Femur (tissue), 1 donor: ENCODE measurements around the gene TACC2.
A peak's percentile ranks its signal among the peaks of the same experiment; 100 is the strongest.
"Not testable (repeated sequence)": the region's sequence is repeated elsewhere in the genome, so short reads cannot be mapped to it uniquely, and the experiment has no call there.

Experiments used
- DNase-seq: peaks from one replicate; pipeline ENCODE4 v3.0.0-alpha.2; 2017

The TACC2 gene

GRCh38 chr10:122097935-122098334 is 109.0 kb downstream of the TACC2 start:
- no peak for DNase-seq

- peak; percentile 78 for DNase-seq
These were observed 110.0 kb downstream of the TACC2 start for GRCh38 chr10:122098924-122099323.

DNA sequence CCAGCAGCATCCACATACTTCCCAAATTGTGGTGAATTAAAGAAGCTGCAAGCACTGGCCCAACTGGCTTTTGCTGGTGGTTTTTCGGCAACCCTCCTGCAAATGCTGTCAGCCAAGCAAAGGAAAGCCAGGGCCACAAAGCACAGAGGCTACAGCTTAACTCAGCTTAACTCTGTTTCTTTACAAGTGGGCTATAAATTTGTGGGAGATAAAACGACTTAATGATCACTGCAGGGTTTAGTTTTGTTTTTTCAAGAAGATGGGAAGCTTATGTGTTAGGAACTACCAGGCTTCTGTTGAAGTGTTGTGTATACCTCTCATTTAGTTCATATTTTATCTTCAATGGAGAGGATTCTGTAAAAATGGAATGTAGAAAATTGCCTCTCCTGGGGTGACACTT is 110.6 kb downstream of the TACC2 start:
- no peak for DNase-seq

- no peak for DNase-seq
These were observed 113.3 kb downstream of the TACC2 start for GRCh38 chr10:122102146-122102868.

DNA sequence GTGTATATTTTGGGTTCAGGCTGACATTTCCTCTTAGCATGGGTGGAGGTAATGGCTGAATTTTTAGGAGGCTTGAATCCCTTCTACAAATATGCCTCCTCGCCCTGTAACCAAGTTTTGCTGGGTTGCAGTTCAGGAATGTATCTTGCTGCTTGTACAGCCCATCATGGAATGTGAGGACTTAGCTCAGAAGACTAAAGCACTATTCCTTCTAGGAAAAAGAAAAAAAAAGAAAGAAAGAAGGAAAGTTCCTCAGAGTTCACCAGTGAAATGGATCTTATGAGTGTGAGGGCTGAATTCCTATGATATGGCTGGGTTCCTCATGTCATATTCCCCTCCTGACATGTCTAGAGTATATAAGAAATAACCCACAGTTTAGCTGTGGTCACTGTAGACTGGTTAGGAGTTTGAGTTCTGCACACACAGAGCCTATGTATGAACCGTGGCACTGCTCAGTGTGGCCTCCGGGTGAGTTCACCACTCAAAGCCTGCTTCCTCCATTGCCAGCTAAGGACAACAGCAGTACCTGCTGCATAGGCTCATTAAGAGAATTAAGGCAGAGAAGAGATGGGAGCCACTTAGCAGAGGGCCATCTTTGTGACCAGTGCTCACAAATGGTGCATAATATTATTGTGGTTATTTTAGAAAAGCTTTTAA is 114.0 kb downstream of the TACC2 start:
- DNase-seq = no peak

DNA sequence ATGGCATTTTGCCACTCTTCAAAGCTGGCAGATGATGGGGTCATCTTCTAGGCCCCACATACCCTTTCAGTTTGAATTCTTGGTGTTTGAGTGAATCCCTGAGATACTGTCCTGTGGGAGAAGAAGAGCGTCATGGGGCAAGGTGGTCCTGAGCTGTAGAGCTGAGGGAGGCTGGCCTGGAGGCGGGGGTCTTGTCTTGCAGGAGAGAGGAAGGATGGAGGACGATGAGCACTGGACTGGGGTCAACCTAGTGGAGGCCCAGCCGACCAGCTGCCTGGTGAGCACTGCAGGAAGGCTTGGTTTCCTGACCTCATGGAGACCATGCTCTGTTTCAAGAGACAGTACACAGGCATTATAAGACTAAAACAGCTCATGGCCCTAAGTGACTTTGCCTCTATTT is 114.6 kb downstream of the TACC2 start:
- no peak for DNase-seq

- not testable (repeated sequence) for DNase-seq
These were observed 119.8 kb downstream of the TACC2 start for GRCh38 chr10:122108786-122109185.

- DNase-seq = no peak
These were observed 123.2 kb downstream of the TACC2 start for GRCh38 chr10:122112021-122112616.

DNA sequence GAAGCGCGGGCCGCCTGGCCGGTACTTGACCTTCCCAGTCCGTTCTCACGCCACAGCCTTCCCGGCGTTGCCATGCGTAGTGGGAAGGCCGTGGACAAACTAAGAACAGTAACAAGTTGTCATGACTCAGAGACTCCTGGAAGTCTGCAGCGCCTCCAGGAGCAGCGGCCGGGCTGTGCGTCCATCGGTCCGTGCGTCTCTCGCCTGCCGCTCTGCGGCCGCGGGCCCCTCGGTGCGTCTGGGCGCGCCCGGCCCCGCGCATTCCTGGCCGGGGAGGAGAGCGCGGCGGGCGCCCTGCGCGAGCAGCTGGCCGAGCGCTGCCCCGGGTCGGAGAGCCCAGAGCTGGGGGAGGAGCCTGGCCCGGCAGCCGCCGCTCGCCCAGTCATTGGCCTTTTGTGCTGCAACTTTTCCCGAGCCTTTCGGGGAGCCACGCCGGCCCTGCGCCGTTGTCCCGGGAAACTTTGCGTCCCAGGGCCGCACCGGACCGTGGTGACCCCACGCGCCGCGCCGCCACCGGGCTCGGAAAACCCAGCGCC is 123.7 kb downstream of the TACC2 start:
- DNase-seq = peak; percentile 92

DNA sequence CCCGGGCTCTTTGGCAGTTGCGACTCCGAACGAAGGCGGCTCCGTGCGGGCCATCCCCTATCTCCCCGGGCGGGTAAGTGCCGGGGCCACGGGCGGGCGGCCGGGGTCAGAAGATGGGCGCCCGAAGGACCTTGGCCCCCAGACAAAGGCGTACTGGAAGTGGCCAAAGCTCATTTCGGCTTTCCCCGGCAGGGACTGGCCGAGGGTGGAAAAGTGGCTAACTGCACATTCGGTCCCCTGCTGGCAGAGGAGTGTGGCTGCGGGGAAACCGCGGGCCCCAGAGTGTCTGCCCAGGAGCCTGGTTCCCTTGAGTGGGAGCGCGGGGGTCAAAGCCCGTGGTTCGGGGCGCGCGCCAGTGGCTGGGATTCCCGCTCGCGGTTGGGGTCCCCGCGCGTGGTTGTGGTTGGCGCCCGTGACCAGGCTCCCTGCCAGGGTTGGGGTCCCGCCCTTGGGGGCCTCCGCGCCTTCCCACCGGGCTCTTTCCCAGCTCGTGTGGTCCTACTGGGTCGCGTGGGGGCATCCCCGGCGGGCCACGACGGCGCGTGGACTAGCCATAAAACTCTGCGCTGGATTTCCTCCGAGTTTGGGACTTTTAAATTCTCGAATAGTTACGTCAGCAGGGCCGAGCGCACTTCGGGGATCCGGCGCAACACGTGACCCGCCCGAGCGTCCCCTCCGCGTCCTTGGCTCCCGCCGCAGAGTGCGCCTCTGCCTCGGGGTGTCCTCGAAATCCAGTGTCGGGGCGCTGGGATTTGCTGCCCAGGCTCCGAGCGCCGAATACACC is 124.4 kb downstream of the TACC2 start:
- DNase-seq = peak; percentile 85

- no peak for DNase-seq
These were observed 125.2 kb downstream of the TACC2 start for GRCh38 chr10:122113945-122114747.

GRCh38 chr10:122115874-122116273 is 126.9 kb downstream of the TACC2 start:
- DNase-seq = no peak

DNA sequence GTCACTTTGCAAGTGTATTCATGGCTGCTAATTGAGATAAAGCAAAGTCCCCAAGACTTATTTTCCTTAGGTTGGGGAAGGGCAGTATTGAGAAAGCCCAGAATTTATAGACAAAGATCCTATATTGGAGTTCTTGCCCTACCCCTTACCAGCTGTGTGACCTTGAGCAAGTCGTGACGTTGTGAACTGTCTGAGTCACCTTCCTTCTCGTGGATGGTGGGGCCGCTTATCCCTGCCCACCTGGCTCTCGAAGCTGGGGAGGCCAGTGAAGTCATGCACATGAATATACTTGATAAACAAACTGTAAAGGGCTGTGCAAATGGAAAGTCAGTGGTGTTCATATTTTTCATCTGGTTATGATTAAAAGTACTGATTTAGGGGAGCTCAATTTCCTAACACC is 127.4 kb downstream of the TACC2 start:
- no peak for DNase-seq

DNA sequence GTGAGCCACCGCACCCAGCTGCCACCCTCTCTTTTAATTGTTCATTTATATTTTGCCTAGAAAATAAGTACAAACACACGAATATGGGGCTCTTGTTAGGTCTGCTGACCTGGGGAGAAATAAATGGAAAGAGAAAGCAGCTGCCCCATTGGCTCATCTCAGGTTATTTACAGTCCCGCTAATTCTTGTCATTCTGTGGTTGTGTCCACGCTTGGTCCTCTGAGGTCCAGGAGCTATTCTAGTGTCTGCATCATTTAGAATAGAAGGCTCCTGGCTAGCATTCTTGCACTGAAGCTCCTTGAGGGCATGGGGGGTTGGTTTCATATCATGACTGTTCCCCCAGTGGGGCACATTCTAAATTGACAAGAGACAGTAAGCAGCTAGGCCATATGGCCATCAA is 128.5 kb downstream of the TACC2 start:
- DNase-seq = no peak

DNA sequence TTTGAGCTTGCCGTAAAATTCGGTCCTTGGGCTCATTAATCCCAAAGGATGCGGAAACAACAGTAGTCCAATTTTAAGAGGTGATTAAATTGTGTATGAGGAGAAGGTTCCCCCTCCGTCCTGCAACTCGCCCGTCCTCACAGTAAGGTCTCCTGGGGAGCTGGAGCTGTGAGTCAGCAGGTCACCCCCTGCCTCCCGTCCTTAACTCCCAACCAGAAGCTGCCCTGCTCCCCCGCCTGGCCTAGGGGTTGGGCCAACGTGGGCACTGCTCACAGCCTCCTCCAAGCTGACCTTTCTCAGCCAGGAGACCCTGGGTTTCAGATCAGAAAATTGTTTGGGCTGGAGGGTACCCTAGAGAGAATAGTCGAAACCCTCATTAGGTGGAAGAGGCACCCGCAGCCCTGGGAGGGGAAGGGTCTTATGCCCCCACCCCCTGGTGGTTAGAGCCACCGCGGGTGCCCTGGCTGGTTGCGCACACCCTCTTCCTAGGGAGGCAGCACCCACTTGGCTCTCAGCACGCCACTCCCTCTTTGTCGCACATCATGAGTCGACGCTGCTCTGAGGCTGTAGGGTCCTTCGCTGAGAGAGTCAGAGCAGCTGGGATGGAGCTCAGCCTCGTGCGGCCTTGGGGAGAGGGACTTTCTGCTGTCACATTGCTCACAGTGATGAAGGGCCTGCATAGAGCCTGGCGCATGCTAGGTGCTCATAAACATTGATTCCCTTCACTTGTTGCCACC is 131.2 kb downstream of the TACC2 start:
- no peak for DNase-seq

DNA sequence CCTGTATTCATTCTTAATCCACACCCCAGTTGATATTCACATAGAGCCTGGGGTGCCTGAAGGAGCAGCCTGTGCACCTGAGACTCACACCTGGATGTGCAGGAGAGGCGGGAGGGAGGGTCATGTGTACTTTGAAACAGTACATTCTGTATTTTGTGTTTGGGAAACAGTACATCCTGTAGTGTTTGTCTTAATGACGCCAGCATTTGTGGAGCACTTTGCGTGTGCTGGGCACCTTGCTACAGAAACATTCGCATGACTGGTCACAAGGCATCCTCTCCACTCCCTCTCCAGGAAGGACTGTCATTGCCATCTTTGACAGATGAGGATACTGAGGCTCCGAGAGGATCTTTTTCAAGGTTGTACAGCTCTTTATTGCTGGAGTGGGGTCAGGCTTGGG is 132.1 kb downstream of the TACC2 start:
- no peak for DNase-seq

DNA sequence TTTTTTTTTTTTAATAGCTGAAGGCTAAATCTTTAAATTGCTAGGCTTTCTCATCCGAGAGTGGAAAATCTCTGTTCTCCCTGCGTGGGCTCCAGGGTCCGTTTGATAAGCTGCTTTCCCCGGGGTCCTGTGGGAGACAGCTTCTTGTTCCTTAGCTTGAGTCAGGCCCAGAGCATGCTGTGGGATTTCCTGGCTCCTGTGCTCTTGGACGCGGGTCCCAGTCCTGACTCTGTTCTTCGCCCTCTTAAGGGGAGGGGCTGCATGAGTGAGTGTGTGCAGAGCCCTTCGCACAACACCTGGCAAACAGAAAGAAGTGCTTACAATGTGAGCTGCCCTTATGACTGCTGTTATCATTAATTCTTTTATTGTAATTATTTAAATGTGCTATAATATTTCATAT is 133.5 kb downstream of the TACC2 start:
- DNase-seq = no peak

DNA sequence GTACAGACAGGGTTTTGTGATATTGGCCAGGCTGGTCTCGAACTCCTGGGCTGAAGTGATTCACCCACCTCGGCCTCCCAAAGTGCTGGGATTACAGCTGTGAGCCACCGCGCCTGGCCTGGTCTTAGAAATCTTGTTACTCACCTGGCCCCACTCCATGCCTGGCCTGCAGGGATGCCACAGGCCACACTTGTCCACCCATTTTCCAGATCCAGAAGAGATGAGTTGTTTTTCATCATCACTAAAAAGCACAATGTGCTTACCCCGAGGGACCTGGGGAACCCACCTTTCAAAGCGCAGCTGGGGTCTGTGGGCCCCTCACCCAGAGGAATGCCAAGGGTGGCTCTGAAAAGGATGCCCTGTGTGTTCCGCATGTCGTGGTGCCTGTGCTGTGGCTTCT is 134.2 kb downstream of the TACC2 start:
- no peak for DNase-seq

DNA sequence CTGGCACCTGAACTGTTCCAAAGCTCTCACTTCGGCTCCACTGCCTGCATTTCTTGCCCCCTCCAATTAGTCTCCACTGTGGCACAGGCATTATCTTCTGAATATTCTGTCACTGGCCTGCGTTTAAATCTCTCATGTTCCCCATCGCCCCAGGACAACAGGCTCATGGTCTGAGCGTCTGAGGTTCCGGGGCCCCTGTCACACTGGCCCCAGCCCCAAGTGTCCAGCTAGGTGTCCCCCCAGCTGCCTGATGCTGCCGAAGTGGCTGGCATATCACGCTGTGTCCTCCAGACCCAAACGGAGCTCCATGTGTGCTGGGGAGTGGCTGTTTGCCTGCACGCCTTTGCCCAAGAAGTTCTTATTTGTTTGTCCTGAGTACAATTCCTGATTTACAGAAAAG is 135.4 kb downstream of the TACC2 start:
- no peak for DNase-seq

GRCh38 chr10:122124808-122125207 is 135.8 kb downstream of the TACC2 start:
- no peak for DNase-seq
